ENCODE results near the gene BCDIN3D. TPM values are rescaled to one million over a fixed set of nuclear protein-coding genes. Genes with fewer than 3 reads are reported as not detected.

Gene BCDIN3D
- total RNA-seq, 2 donors from 2014 or later: 1.3 to 3.6 TPM

GRCh38 chr12:49832836-49833421 lies 10.0 kb downstream of the BCDIN3D start:
- Histone ChIP-seq H3K27ac (no peak overlapping the region), H3K4me3 (no peak overlapping the region), H3K4me1 (peaks cover 8% of the 10 kb centered on the region), H3K36me3 (replicated peaks in 1 of 2; ENCODE audit: insufficient read depth in 1 of 2, low read depth in 2 of 2) (no peaks in the 10 kb centered on the region), H3K9me3 (no peaks in the 10 kb centered on the region), H3K27me3 (no peaks in the 10 kb centered on the region)
- no peak for DNase-seq
- TF ChIP-seq POLR2A (IDR thresholded peaks at IDR 0.05): no peak
- no peak for TF ChIP-seq CTCF (IDR thresholded peaks at IDR 0.05)
- WGBS, 2 donors: 60 to 75% methylated on average over 5 of the region's 5 CpGs
- intact Hi-C loops (cut with DNase I): no loop called here
- no peak for ATAC-seq

GRCh38 chr12:49831717-49832116 lies 11.2 kb downstream of the BCDIN3D start:
- ATAC-seq (no peak), DNase-seq (no peak)
- Histone ChIP-seq H3K36me3 (replicated peaks in 1 of 2; ENCODE audit: insufficient read depth in 1 of 2, low read depth in 2 of 2) (no peaks in the 10 kb centered on the region), H3K4me1 (peaks cover 18% of the 10 kb centered on the region), H3K9me3 (no peaks in the 10 kb centered on the region), H3K27me3 (no peaks in the 10 kb centered on the region), H3K27ac (no peak overlapping the region), H3K4me3 (no peak overlapping the region)
- intact Hi-C loops (cut with DNase I): no loop called here
- TF ChIP-seq CTCF (IDR thresholded peaks at IDR 0.05) (no peak), POLR2A (IDR thresholded peaks at IDR 0.05) (no peak)
- 81 to 90% methylated on average over 2 of the region's 2 CpGs for WGBS, 2 donors

- ATAC-seq (peak; percentile 96), DNase-seq (peak; percentile 94 to 97 (median 96))
- Histone ChIP-seq H3K9me3 (no peaks in the 10 kb centered on the region), H3K27me3 (no peaks in the 10 kb centered on the region), H3K4me3 (peak within 1 kb of the TSS; percentile 80 to 89), H3K27ac (peak within 1 kb of the TSS; percentile 71 to 91 (median 82)), H3K4me1 (peaks cover 21% of the 10 kb centered on the region), H3K36me3 (replicated peaks in 1 of 2; ENCODE audit: insufficient read depth in 1 of 2, low read depth in 2 of 2) (no peaks in the 10 kb centered on the region)
- intact Hi-C loops (cut with DNase I): no loop called here
- 0 to 1% methylated on average over 34 to 59 of the region's 61 CpGs for WGBS, 2 donors
- peak; percentile 57 to 79 (median 78) for TF ChIP-seq POLR2A (IDR thresholded peaks at IDR 0.05)
- TF ChIP-seq CTCF (IDR thresholded peaks at IDR 0.05): no peak
Observed at GRCh38 chr12:49828133-49829091, 14.5 kb downstream of the BCDIN3D start, which contains the start of gene NCKAP5L. Gene NCKAP5L, minus strand, starts transcription at chr12:49828413. Its CDS starts 24,369 bp downstream, at chr12:49804044.

- Histone ChIP-seq H3K36me3 (replicated peaks in 1 of 2; ENCODE audit: insufficient read depth in 1 of 2, low read depth in 2 of 2) (no peaks in the 10 kb centered on the region), H3K4me3 (peak overlapping the region; percentile 80 to 89), H3K27ac (peak overlapping the region; percentile 71 to 91 (median 82)), H3K9me3 (no peaks in the 10 kb centered on the region), H3K4me1 (peaks cover 21% of the 10 kb centered on the region), H3K27me3 (no peaks in the 10 kb centered on the region)
- intact Hi-C loops (cut with DNase I): no loop called here
- TF ChIP-seq POLR2A (IDR thresholded peaks at IDR 0.05) (peak in 2 of 3 donors; percentile 37 to 38), CTCF (IDR thresholded peaks at IDR 0.05) (no peak)
- ATAC-seq (peak; percentile 38), DNase-seq (peak; percentile 69 to 79 (median 76))
- WGBS, 2 donors: 0 to 2% methylated on average over 19 to 27 of the region's 38 CpGs
Observed at GRCh38 chr12:49827401-49828099, 15.4 kb downstream of the BCDIN3D start.
